ENCODE measurements around the gene STAB2.
"Not testable (repeated sequence)": the region's sequence is repeated elsewhere in the genome, so short reads cannot be mapped to it uniquely, and the experiment has no call there.

STAB2 gene

DNA sequence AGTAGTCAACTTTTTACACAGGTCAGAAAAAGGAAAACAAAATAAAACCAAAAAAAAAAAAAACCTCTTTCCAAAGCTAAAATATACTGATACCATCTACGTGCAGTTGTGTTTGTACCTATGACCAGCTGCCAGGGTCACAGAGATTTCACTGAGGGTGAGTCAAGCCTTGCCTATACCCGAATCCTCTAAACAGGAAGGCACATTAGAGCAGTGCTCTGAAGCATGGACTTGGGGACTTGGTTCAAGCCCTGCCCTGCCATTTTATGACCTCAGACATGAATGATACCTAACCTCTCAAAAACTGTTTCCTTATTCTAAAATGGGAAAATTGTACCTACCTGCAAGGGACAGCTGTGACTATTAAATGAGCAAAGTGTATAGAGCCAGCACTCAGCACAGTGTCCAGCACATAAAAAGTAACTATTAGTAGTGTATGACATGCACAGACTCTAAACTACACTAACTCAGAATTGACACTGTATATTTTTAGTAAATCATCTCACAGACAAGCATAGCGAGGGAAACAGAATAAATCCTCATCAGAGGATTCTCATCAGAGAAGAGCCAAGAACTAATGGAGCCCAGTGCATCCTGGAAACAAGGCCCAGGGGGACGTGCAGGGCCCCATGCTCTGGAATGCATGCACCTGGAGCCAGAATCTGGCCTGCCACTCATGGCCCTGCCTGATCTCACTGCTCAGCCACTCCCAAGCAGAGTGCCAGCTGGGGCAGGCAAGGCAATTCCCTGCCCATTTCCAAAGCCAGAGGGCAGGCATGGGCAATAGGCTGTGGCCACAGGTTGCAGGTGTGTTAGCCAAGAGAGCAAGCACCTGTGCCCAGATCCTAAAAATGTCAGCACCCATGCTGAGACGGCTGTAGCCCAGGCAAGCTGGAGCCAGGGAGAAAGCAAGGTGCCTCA is 196.9 kb downstream of the STAB2 start:
- no peak for DNase-seq

DNA sequence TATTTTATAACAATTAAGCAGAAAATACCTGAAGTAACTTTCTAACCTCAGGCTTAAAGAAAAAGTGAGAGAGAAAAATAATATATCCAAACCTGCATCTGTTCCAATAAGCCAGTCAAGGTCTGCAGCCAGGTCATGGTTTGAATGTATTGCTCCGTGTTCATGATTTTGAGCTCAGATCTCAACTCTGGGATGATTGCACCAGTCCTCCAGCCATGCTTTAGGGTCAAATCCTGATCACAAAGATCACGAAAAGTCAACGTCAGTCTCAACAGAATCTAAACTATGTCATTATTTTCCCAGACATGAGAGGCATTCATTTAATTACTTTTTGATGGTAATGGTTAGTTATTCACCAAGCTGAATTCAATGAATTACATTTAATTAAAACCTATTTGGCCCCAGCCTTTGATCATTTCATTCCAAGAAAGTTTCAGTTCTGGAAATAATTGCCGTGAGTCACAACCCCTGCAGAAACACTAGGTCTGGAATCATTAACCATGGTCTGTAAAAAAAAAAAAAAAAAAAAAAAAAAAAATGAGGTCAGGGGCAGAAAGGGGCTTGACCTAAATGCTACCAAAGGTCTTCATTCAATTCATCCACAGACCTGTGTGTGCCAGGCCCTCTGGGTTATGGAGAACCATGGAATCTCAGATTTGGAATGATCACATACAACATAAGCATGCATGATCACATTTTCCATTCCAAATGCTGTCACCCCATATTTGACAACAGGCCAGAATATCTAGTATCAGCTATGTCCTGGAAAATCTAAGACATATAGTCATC is 198.4 kb downstream of the STAB2 start:
- no peak for DNase-seq

DNA sequence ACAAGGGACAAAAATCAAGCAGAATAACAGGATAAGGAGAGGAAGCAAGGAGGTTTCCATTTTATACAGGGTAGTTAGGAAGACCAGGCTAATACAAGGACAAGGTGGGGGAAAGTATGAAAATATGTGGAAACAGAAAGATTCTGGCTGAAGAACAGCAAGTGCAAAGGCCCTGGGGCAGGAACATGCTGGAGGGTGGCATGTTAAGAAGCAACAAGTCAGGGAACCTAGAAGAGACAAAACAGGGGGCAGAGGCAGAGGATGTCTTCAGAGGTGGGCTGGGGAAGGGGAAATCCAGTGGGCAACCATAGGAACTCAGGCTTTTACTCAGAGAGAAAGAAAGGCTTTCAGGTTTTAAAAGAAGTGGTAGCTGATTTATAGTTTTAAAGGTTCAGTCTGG is 199.1 kb downstream of the STAB2 start:
- DNase-seq: no peak

DNA sequence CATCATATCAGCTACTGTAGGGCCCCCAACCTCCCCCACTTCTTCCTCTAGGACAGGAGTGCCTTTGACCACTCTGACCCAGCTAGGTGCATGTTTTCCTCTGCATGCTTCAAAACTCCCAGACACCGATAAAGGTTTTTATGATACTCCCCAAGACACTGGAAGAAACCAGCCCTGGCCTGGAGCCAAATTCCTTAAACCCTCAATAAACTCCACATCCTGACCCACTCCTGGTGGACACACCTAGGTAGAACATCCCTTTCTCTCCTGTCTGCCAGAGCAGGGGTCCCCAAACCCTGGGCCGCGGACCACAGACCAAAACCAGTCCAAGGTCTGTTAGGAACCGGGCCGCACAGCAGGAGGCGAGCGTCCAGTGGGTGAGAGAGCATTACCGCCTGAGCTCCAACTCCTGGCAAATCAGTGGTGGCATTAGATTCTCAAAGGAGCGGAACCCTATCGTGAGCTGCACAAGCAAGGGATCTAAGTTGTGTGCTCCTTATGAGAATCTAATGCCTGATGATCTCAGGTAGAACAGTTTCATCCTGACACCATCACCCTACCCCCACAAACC is 204.4 kb downstream of the STAB2 start:
- no peak for DNase-seq

DNA sequence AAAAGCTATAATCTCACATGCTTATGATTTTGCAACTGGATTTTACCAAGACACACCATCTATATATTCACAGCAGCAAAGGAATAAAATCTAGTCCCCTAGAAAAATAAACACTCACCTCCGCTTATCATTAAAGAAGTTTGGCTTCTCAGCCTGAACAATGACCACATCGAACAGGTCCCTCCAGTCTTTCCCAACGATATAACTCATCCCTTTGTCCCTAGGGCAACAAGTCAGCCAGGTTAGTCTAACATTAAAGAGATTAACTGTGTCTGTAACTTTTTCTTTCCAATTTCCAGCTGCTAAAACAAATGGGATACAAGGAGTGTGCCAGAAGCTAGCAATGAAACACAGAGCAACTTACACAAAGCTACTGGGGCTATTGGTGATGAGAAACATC is 206.0 kb downstream of the STAB2 start:
- no peak for DNase-seq

DNA sequence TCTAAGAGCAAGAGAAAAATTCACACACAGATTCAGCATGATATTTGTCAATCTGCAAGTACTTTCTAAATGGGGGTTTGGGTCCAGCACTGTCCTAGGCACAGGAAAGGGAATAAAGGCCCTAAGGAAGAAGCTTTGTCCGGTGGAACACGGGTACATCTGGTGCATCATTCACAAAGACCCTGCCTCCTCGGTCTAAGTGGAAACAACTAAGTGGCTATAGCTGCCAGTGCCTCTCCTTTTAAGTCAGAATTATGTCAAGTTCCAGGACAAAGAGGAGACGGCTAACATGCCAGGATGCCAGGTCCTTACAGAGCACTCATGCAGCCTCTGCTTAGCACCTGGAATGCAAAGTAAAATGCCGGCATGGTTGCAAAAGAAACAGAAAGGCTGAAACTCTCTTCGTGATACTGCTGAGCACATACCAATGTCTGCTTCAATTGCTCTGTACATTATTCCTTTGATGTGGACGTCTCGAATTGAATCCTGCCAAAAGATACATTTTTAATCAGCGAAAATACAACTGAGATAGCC is 206.5 kb downstream of the STAB2 start:
- no peak for DNase-seq

DNA sequence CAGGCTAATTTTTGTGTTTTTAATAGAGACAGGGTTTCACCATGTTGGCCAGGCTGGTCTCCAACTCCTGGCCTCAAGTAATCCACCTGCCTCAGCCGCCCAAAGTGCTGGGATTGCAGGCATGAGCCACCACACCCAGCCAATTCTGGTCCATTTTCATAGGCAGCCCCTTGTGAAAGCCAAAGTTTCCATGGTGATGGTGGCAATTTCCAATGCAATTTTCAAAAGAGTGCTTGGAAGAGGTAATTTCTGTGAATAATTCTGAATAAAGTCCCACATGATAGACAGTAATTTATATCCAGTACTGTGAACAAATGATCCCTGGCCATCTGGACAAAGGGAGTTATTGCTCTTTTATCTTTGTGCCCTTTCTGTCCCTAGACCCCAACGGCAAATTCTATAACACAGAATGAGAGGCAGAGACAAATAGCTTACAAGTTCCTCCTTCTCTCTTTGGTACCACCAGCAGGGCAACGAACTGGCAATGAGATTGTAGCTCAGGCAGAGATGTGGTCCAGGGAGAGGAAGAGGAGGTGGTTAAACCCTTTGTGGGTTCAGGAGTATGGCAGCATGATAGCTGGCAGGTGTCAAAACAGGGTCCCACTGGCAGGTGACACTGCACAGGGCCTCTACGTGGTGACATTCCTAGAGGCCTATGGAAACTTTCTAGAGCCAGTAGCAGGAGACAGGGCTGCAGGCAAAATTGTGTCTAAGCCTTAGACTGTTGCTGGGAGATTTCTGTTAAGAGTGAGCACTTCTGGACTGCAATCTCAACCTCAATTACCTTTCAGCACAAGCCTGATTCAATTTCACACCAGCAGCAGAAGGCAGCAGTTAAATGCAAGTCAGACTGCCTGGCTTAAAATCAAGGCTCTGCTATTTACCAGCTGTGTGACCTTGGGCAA is 207.5 kb downstream of the STAB2 start:
- no peak for DNase-seq

DNA sequence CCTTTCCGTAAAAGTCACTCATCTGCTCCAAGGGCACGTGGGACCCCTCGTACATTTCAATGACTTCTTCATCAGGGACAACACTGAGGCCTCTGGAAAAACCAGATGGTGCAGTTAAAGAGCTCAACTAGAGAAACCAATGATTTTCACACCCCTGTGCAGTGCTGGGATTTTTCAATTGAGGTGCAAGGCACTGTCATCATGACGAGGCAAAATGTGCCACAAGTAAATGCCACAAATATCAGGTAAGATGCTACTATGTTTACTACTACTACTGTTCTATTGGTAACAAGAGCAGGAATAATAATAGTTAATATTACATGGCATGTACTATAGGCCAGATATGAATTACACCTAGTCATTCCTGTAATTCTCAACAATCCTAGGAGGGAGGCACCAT is 211.5 kb downstream of the STAB2 start:
- no peak for DNase-seq

DNA sequence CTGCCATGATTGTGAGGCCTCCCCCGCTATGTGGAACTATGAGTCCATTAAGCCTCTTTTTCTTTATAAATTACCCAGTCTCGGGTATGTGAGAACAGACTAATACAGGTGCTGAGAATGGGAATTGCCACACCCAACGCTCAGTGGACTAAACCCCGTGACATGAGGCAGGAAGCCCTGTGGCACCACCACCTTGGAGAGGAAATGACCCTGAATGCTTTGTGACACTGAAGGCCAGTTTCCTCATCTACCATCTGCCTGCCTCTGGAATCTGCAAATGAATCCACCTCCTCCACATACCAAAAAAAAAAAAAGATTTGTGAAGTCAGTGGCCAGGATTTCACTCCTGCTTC is 212.4 kb downstream of the STAB2 start:
- no peak for DNase-seq

DNA sequence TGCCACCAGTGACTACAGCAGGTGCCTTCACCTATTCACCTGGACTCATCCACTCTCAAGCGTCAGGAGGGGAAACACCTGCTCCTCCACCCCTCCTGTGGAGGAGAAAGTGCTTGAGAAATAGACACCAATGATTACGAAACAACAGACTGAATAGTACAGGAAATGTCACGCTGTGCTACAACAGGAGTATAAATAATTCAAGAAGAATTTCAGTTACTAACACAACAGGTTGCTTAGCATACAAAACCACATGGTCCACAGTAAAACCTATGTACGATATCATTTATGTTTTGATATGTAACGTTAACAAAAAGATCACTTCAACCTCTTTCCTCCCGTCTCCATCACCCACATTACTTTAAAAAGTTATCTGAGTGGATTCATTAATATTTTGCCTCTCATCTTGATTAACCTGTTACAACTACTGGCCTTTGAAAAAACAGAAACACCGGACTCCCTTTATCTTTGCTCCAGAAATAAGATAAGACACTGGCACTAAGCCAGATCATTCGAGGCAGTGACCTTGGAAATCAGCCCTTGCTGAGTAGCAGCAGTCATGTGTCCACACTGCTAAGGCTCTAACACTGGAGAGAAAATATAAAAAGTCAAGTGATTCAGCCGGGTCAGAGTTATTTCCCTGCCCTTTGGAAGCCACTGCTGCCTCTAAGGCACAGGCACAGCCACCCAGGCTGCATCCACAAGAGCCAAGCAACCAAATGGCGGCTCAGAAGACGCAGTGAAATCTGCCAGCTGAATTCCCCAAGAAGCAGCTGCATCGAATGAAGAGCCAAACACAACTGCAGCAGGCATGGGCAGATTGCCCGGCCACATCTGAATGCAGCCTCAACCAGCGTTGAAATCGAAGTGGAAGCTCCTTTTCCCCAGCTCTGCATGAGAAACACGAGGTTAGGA is 213.0 kb downstream of the STAB2 start:
- no peak for DNase-seq

DNA sequence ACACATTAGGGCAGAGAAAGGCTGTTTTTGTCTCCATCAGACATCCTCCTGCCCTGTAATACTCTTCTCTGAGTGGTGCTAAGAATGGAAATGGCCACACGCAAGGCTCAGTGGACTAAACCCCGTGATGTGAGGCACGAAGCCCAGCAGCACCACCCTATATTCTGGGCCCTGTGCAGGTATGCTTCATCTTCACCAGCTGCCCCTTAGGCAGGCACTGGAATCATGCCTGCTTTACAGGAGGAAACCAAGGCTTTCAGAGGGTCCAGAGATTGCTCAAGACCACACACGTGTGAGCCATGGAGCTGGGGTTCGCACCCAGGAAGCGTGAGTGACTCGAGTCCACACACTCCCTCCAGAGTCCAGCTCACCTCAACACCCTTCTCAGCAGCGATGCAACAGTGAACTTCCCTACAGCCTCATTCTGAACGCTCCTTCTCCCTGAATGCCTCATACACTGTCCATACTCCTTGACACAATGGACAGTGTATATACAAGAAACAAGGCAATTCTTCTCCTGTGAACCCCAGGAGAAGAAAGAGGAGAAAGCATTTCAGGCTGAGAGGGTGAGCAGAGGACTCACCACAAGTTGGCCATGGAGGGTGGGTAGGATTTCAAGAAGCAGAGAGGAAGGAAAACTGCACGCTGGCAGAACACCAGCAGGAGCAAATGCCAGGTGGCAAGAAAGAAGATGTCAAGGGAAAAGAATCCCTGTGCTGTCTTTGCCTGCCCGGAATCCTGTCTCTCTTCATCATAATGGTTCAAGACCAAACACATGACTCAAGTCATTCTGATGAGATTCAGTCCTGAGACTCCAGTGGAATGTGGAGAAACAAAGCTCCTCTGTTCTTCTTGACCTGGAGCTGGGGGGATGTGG is 214.9 kb downstream of the STAB2 start:
- DNase-seq: no peak

DNA sequence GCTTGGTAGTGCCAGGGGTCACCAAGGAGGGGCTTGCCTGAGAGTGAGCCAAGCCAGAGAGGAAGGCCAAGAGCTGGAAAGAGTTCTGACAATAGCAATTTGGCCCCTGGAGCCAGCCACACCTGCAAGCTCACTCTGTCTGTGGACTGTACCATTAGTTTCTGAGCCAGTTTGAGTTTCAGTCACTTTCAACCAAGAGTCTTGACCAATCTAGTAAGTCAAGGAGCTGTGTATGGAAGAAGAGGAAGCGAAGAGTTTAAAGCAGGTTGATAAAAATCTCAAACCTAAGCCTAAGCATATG is 215.5 kb downstream of the STAB2 start:
- no peak for DNase-seq

DNA sequence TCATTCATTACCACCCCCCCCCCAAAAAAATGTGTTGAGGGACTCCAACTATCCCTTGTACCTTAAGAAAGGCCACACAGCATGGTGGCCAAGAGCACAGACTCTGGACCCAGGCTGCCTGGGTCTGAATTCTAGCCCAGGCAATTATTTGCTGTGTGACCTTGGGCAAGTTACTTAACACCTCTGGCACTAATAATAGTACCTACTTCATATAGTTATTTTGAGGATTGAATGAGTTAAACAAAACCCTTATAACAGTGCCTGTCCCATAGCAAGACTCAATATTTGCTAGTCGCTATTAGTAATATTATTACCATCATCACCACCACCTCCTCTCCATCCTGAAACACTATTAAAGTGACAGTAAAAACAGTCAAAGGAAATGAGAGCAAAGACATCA is 216.8 kb downstream of the STAB2 start:
- no peak for DNase-seq

DNA sequence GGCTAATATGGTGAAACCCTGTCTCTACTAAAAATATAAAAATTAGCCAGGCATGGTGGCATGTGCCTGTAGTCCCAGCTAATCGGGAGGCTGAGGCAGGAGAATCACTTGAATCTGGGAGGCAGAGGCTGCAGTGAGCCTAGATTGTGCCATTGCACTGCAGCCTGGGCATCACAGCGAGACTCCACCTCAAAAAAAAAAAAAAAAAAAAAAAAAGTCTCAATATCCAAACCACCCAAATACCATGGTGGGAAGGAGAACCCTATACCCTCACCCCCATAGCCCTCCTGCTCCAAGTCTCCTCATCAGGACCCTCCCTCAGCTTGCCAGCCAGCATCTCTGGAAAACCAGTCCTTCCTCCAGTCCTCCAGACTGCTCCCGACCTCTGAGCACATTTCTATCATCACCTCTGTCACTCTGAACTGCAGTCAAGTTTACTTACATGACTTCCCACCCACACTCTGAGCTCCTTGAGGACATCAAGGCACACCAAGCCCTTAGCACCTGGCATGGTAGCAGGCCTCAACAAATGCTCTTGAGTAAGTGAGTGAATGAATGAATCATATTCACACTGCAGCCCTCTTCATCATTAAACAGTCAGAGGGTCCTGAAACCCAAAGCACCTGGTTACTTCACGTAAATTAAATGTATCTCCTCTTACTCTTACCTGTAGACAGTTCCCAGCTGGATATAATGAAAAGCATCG is 218.7 kb downstream of the STAB2 start:
- no peak for DNase-seq

DNA sequence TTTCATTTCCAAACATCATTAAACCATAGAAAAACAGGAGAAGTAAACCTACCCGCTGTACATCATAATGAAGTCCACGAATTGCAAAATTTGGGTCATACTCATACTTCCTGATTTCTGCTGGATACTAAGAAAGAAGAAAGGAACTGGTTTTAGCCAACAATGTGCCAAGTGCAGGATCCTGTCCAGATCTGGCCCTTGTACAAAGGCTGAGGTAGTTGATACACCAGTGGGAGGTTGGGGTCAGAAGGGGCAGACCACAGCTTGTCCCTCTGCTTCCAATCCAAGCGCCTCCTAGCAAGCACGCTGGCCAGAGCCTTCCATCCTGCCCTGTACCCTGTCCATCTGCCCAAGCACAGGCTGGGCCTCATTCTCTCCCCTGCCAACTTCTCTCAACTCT is 219.7 kb downstream of the STAB2 start:
- DNase-seq: no peak

DNA sequence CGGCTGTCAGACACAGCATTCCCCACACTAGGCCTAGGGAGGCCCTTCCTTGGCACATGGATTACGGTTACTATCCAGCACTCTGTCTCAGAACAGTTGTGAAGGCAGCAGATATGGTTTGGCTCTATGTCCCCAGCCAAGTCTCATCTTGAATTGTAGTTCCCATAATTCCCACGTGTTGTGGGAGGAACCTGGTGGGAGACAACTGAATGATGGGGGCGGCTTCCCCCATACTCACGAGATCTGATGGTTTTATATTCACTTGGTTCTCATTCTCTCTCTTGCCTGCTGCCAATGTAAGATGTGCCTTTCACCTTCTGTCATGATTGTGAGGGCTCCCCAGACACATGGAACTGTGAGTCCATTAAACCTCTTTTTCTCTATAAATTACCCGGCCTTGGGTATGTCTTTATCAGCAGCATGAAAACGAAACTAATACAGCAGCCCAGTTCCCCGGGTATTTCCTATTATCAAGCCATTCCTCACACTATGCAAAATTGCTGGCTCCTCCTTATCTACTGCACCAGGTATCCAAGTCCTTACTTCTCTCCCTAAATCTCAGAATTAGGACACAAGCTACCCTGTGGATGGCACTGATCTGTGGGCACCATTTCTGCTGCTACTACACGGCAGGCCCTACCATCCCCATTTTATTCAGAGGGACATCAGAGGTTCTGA is 220.6 kb downstream of the STAB2 start:
- no peak for DNase-seq

DNA sequence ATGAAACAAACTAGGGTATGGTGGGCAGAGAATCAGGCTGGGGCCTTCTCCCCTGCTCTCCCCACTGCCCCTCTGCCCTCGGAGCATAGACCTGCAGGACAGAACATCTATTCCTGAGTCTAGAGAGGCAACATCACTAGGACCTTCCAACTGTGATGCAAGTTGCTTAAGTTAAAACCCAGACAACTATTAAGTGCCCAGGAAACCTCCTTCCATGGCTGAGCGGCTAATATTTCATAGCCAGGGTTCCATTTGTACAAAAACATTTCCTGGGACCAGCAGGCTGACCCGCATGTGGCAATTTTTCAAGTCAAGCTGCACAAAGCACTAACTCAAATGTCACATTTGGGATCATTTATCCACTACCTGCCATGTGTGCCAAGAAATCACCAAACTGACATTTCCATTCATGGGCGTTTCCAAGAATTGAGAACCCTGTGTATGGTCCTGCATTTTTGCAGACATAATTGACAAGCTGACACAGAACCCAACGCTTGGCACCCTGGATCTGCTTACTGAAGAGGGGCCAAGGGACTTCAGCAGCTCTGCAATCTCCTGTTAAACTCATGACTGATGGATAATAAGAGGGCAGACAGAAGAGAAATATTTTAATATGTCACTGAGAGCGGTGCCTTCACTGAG is 221.3 kb downstream of the STAB2 start:
- DNase-seq: no peak

DNA sequence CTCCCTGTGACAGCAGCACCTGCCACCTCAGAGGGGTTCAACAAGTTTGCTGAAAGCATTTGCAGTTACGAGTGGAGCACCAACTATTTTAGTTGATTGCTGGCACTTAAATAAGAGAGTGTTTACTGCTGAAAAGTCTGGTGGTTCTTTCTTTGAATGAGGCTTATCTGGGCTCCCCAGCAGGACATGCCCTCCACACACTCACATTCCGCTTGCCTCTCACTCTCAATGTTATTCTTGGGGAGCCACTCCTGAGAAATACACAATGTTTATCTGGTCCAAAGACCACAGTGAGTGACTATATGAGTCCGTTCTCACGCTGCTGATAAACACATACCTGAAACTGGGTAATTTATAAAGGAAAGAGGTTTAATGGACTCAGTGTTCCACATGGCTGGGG is 222.1 kb downstream of the STAB2 start:
- no peak for DNase-seq

DNA sequence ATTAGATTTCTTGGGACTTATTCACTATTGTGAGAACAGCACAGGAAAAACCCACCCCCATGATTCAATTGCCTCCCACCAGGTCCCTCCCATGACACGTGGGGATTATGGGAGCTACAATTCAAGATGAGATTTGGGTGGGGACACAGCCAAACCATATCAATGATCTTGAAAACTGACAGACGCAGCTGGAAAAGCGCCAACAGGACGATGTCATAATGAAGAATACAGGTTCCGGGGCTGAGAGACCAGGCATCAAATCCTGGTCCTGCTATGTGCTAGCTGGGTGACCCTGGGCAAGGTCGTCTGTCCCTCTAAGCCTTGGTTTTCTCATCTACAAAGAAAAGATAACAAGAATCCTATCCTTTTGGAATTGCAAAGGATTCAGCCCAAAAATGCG is 222.6 kb downstream of the STAB2 start:
- not testable (repeated sequence) for DNase-seq

Measured in activated gamma-delta T cell (primary cell).